Endothelial cell of umbilical vein (primary cell): ENCODE results near the gene KCNH1. TPM values are rescaled to one million over a fixed set of nuclear protein-coding genes. Genes with fewer than 3 reads are reported as not detected.

Experiments
- BruUV-seq: library from RNA; stranded (reverse); fragments of 400-500 nt; replicated peaks from 2 replicates; lab custom pipeline; 2021; lab: Mats Ljungman, UMichigan
- CTCF ChIA-PET: fragments of 300-600, 350-600 bp; sonication (Branson Sonifier 250); formaldehyde crosslinking; loops from one replicate; lab custom pipeline; 2021; ENCODE audit warnings: antibody characterized with exemption, inconsistent platforms; lab: Charles Lee
- POLR2A ChIA-PET: fragments of 300-600, 350-600 bp; sonication (Branson Sonifier 250); formaldehyde crosslinking; loops from one replicate; lab custom pipeline; 2021; ENCODE audit warnings: antibody characterized with exemption, inconsistent platforms; lab: Charles Lee
- DNase-seq: peaks from one replicate; pipeline ENCODE4 v3.0.0-alpha.2; 2011; ENCODE audit warnings: low read depth, low spot score
- FAIRE-seq: peaks from 2 replicates; lab custom pipeline; 2011; peaks lifted over from hg19 to GRCh38; lab: Jason Lieb, UNC
- H2AFZ ChIP-seq: 2 replicates; pipeline ENCODE4 v1.6.0; 2012; ENCODE audit warnings: low read depth, low read length, control low read depth, inconsistent platforms
- H3K27ac ChIP-seq: 2 replicates; pipeline ENCODE4 v1.5.1; 2011; ENCODE audit warnings: low read depth, mild to moderate bottlenecking, control low read depth, low read length, moderate library complexity; ENCODE audit not compliant: insufficient read depth
- H3K27me3 ChIP-seq, 2 experiments: 2 replicates each; pipeline versions ENCODE4 v1.6.0 to v1.6.1; 2011; ENCODE audit warnings: low read length in 2 of 2, mixed read lengths in 1 of 2; ENCODE audit not compliant: control insufficient read depth in 2 of 2, insufficient read depth in 2 of 2
- H3K36me3 ChIP-seq, 2 experiments: 2 replicates in 1 of 2; 3 replicates in 1 of 2; pipeline ENCODE4 v1.5.1; 2011; ENCODE audit warnings: low read length in 2 of 2, mild to moderate bottlenecking in 1 of 2, moderate library complexity in 1 of 2; ENCODE audit not compliant: control insufficient read depth in 2 of 2, insufficient read depth in 2 of 2; ENCODE audit errors: extremely low read depth in 1 of 2
- H3K4me1 ChIP-seq: 3 replicates; pipeline ENCODE4 v1.5.1; 2011; ENCODE audit warnings: mild to moderate bottlenecking, low read length; ENCODE audit not compliant: control insufficient read depth, insufficient read depth; ENCODE audit errors: extremely low read depth
- H3K4me2 ChIP-seq: 2 replicates; pipeline ENCODE4 v1.6.1; 2011; ENCODE audit warnings: low read length, control low read depth, mixed read lengths; ENCODE audit not compliant: insufficient read depth
- H3K4me3 ChIP-seq, 3 experiments: fragments of 200-600 bp in 1 of 3; sonication (generic), shearing (Covaris generic) in 1 of 3; replicated peaks in 1 of 3; 2 replicates each; pipeline ENCODE4 v1.5.1; 2011 to 2016; ENCODE audit warnings: control low read depth in 3 of 3, low read length in 3 of 3, mild to moderate bottlenecking in 2 of 3, inconsistent platforms in 1 of 3, low read depth in 1 of 3, moderate library complexity in 1 of 3; ENCODE audit not compliant: insufficient read depth in 1 of 3
- H3K79me2 ChIP-seq: 2 replicates; pipeline ENCODE4 v1.6.0; 2012; ENCODE audit warnings: low read length, inconsistent platforms; ENCODE audit not compliant: control insufficient read depth, insufficient read depth
- H3K9ac ChIP-seq: replicated peaks from 2 replicates; pipeline ENCODE3; 2011; ENCODE audit warnings: low read length, control low read depth; ENCODE audit not compliant: insufficient read depth; ENCODE audit errors: extremely low read depth
- H3K9me1 ChIP-seq: replicated peaks from 3 replicates; pipeline ENCODE4 v1.6.0; 2011; ENCODE audit warnings: mild to moderate bottlenecking, low read length; ENCODE audit not compliant: control insufficient read depth, insufficient read depth; ENCODE audit errors: extremely low read depth
- H3K9me3 ChIP-seq: replicated peaks from 2 replicates; pipeline ENCODE4 v1.5.1; 2012; ENCODE audit warnings: low read length, inconsistent platforms; ENCODE audit not compliant: control insufficient read depth, insufficient read depth
- H4K20me1 ChIP-seq: replicated peaks from 2 replicates; pipeline ENCODE3; 2011; ENCODE audit warnings: mild to moderate bottlenecking, low read length; ENCODE audit not compliant: control insufficient read depth, insufficient read depth; ENCODE audit errors: extremely low read depth
- CTCF ChIP-seq, 2 donors: IDR thresholded peaks; 1 replicate in 1 of 2; 2 replicates in 1 of 2; pipeline ENCODE4 v1.5.1; 2011; ENCODE audit warnings: low read length in 2 of 2, mild to moderate bottlenecking in 2 of 2, moderate library complexity in 2 of 2, control low read depth in 1 of 2, inconsistent platforms in 1 of 2, low read depth in 1 of 2; ENCODE audit not compliant: insufficient read depth in 1 of 2; ENCODE audit errors: extremely low read depth in 1 of 2
- EZH2 ChIP-seq: IDR thresholded peaks from 2 replicates; pipeline ENCODE4 v1.6.1; 2012; ENCODE audit warnings: borderline replicate concordance, low read depth, mild to moderate bottlenecking, moderate library complexity, low read length, inconsistent platforms; ENCODE audit not compliant: severe bottlenecking
- FOS ChIP-seq: IDR thresholded peaks from 2 replicates; pipeline ENCODE4 v1.6.1; 2011; ENCODE audit warnings: mild to moderate bottlenecking, low read length, moderate library complexity, borderline replicate concordance; ENCODE audit not compliant: insufficient read depth
- GATA2 ChIP-seq: IDR thresholded peaks from 2 replicates; pipeline ENCODE4 v1.7.0; 2011; ENCODE audit warnings: low read depth, mild to moderate bottlenecking, moderate library complexity, mixed read lengths, low read length; ENCODE audit not compliant: insufficient read length, insufficient read depth
- JUN ChIP-seq: IDR thresholded peaks from 2 replicates; pipeline ENCODE4 v1.6.1; 2011; ENCODE audit warnings: borderline replicate concordance, low read depth; ENCODE audit not compliant: insufficient read length, insufficient read depth
- MAX ChIP-seq: IDR thresholded peaks from 2 replicates; pipeline ENCODE4 v1.6.1; 2011; ENCODE audit not compliant: insufficient read depth, insufficient read length
- MYC ChIP-seq: IDR thresholded peaks from one replicate; pipeline ENCODE4 v1.6.1; 2011; ENCODE audit warnings: mild to moderate bottlenecking, low read depth, low read length
- POLR2A ChIP-seq: IDR thresholded peaks from 2 replicates; pipeline ENCODE4 v1.6.1; 2012; ENCODE audit warnings: low read depth, mild to moderate bottlenecking, control low read depth, low read length
- POLR2AphosphoS5 ChIP-seq: IDR thresholded peaks from 2 replicates; pipeline ENCODE4 v1.6.1; 2012; ENCODE audit warnings: low read depth, mild to moderate bottlenecking, control low read depth, low read length, moderate library complexity; ENCODE audit not compliant: insufficient read depth
- dilution Hi-C: fragments of 300-500 bp; cut with MboI; formaldehyde crosslinking; loops from one replicate; pipeline ENCODE4 v1.15.0; 2019; ENCODE audit warnings: low sequenced_read_pairs; ENCODE audit not compliant: extremely low pct_ligation_motif_present
- intact Hi-C: fragments of 100-400 bp; cut with micrococcal nuclease; formaldehyde crosslinking; loops from one replicate; pipeline ENCODE4 v1.10.0; 2022
- polyA plus RNA-seq, 4 experiments: library from polyadenylated mRNA; depleted of rRNA in 3 of 4; stranded (reverse) in 3 of 4; unstranded in 1 of 4; fragments of >200 nt; gene quantifications; 2 replicates each; pipeline versions ENCODE4 v1.2.1 to v1.2.3, GENCODE V29; 2011 to 2012; ENCODE audit warnings: missing spikeins in 1 of 4
- total RNA-seq: library from RNA; stranded (reverse); gene quantifications from 2 replicates; pipeline ENCODE4 v1.2.3, GENCODE V29; 2021

KCNH1 gene
- total and polyA plus RNA-seq, 2 donors (not counting 3 experiments of a cell fraction or from before 2014, with no cell fraction given): not detected

GRCh38 chr1:210695026-210695425 is 438.9 kb downstream of the KCNH1 start:
- Histone ChIP-seq H3K4me2 (no peak overlapping the region), H3K9me3 (peaks cover 4% of the 10 kb centered on the region), H3K36me3 (no peaks in the 10 kb centered on the region), H3K9me1 (no peaks in the 10 kb centered on the region), H4K20me1 (no peaks in the 10 kb centered on the region), H3K79me2 (no peaks in the 10 kb centered on the region), H2AFZ (no peak overlapping the region), H3K27ac (no peak overlapping the region), H3K27me3 (no peaks in the 10 kb centered on the region), H3K4me3 (no peak overlapping the region), H3K4me1 (no peaks in the 10 kb centered on the region), H3K9ac (no peak overlapping the region)
- intact Hi-C loops: no loop called here
- ChIA-PET POLR2A (no interaction called here), CTCF (no interaction called here)
- TF ChIP-seq FOS (no peak), POLR2AphosphoS5 (no peak), MAX (no peak)
- FAIRE-seq: no peak
- BruUV-seq: no TSS peak
- no peak for DNase-seq
- dilution Hi-C loops: no loop called here

GRCh38 chr1:210692796-210693195 is 441.2 kb downstream of the KCNH1 start:
- intact Hi-C loops: no loop called here
- DNase-seq: no peak
- no TSS peak for BruUV-seq

More at GRCh38 chr1:210692796-210693195, 441.2 kb downstream of the KCNH1 start:
- H3K36me3 ChIP-seq: no peaks in the 10 kb centered on the region
- no peak overlapping the region for H3K9ac ChIP-seq
- H2AFZ ChIP-seq: no peak overlapping the region
- TF ChIP-seq FOS: no peak
- TF ChIP-seq POLR2AphosphoS5: no peak
- TF ChIP-seq EZH2: no peak
- TF ChIP-seq GATA2: no peak
- no peak for TF ChIP-seq JUN
- no peak for TF ChIP-seq CTCF (IDR thresholded peaks at IDR 0.05; ENCODE audit: extremely low read depth in 1 of 2, insufficient read depth in 1 of 2, low read depth in 1 of 2, low read length in 2 of 2)
- TF ChIP-seq MYC: no peak
- TF ChIP-seq MAX: no peak
- TF ChIP-seq POLR2A: no peak
- ChIA-PET CTCF (no interaction called here), POLR2A (no interaction called here)
- dilution Hi-C loops: no loop called here
- H3K27me3 ChIP-seq: no peaks in the 10 kb centered on the region
- H3K79me2 ChIP-seq: no peaks in the 10 kb centered on the region
- H3K27ac ChIP-seq: no peak overlapping the region
- H3K4me2 ChIP-seq: no peak overlapping the region
- no peaks in the 10 kb centered on the region for H3K9me1 ChIP-seq
- H3K4me1 ChIP-seq: no peaks in the 10 kb centered on the region
- H3K4me3 ChIP-seq: no peak overlapping the region
- H3K9me3 ChIP-seq: peaks cover 3% of the 10 kb centered on the region
- no peaks in the 10 kb centered on the region for H4K20me1 ChIP-seq
- FAIRE-seq: no peak
